ENCODE results near the gene PLCB1.

Gene PLCB1

GRCh38 chr20:8394308-8394945 is 262.4 kb downstream of the PLCB1 start:
- H3K4ac ChIP-seq (ENCODE audit: low read length): no peak overlapping the region
- WGBS, 2 donors (ENCODE audit: extremely low coverage in 2 of 2, insufficient read length in 2 of 2, insufficient replicate concordance in 1 of 2): no CpG with 5 or more reads among the region's 2 CpGs

GRCh38 chr20:8395956-8396355 is 263.9 kb downstream of the PLCB1 start:
- H3K27me3 ChIP-seq (ENCODE audit: control insufficient read depth in 3 of 3, insufficient read depth in 3 of 3, low read depth in 1 of 3, low read length in 3 of 3): no peaks in the 10 kb centered on the region
- H3K4me3 ChIP-seq (ENCODE audit: low read length in 2 of 2): no peak overlapping the region
- no peak overlapping the region for H4K8ac ChIP-seq (ENCODE audit: low read depth, low read length)
- H4K91ac ChIP-seq (ENCODE audit: low read depth, low read length, poor library complexity): no peak overlapping the region
- no peak overlapping the region for H3K9ac ChIP-seq (ENCODE audit: low read depth, low read length, poor library complexity)
- no peak overlapping the region for H3K4ac ChIP-seq (ENCODE audit: low read length)
- H2AK5ac ChIP-seq (ENCODE audit: low read depth, low read length): no peak overlapping the region
- H2AFZ ChIP-seq (ENCODE audit: low read length): no peak overlapping the region
- no peak overlapping the region for H2BK120ac ChIP-seq (ENCODE audit: low read depth, low read length)
- H3K36me3 ChIP-seq (replicated peaks in 1 of 2; ENCODE audit: control insufficient read depth in 2 of 2, insufficient read depth in 2 of 2, low read length in 2 of 2): no peaks in the 10 kb centered on the region
- H2BK12ac ChIP-seq (ENCODE audit: low read length): no peak overlapping the region
- no peaks in the 10 kb centered on the region for H3K4me1 ChIP-seq (ENCODE audit: control insufficient read depth in 2 of 2, insufficient read depth in 1 of 2, low read depth in 1 of 2, low read length in 2 of 2)
- no peaks in the 10 kb centered on the region for H3K79me1 ChIP-seq (ENCODE audit: low read depth, low read length)
- H3K23ac ChIP-seq (ENCODE audit: low read depth, low read length, poor library complexity): no peak overlapping the region
- no CpG with 5 or more reads among the region's 2 CpGs for WGBS, 2 donors (ENCODE audit: extremely low coverage in 2 of 2, insufficient read length in 2 of 2, insufficient replicate concordance in 1 of 2)
- no peak for DNase-seq (ENCODE audit: low spot score)
- H3K27ac ChIP-seq (replicated peaks; ENCODE audit: low read length): no peak overlapping the region
- no peak overlapping the region for H3K14ac ChIP-seq (ENCODE audit: low read length)
- no peak overlapping the region for H2BK5ac ChIP-seq (ENCODE audit: low read length)
- no peak overlapping the region for H2BK15ac ChIP-seq (ENCODE audit: low read length)
- no peaks in the 10 kb centered on the region for H3K9me3 ChIP-seq (replicated peaks in 1 of 2; ENCODE audit: control insufficient read depth in 2 of 2, insufficient read depth in 1 of 2, low read depth in 1 of 2, low read length in 2 of 2)
- H3K4me2 ChIP-seq (ENCODE audit: insufficient read depth, low read length, poor library complexity, severe bottlenecking): no peak overlapping the region
- H3K18ac ChIP-seq (ENCODE audit: low read length): no peak overlapping the region

More at GRCh38 chr20:8394308-8394945, 262.4 kb downstream of the PLCB1 start:
- no peak overlapping the region for H2BK12ac ChIP-seq (ENCODE audit: low read length)
- H3K36me3 ChIP-seq (replicated peaks in 1 of 2; ENCODE audit: control insufficient read depth in 2 of 2, insufficient read depth in 2 of 2, low read length in 2 of 2): no peaks in the 10 kb centered on the region
- H4K8ac ChIP-seq (ENCODE audit: low read depth, low read length): no peak overlapping the region
- no peak overlapping the region for H2BK5ac ChIP-seq (ENCODE audit: low read length)
- no peak overlapping the region for H3K23ac ChIP-seq (ENCODE audit: low read depth, low read length, poor library complexity)
- peaks cover 0 to 1% of the 10 kb centered on the region in 2 donors for H3K4me1 ChIP-seq (ENCODE audit: control insufficient read depth in 2 of 2, insufficient read depth in 1 of 2, low read depth in 1 of 2, low read length in 2 of 2)
- H2AK5ac ChIP-seq (ENCODE audit: low read depth, low read length): no peak overlapping the region
- no peak overlapping the region for H3K4me3 ChIP-seq (ENCODE audit: low read length in 2 of 2)
- no peaks in the 10 kb centered on the region for H3K9me3 ChIP-seq (replicated peaks in 1 of 2; ENCODE audit: control insufficient read depth in 2 of 2, insufficient read depth in 1 of 2, low read depth in 1 of 2, low read length in 2 of 2)
- no peak overlapping the region for H3K9ac ChIP-seq (ENCODE audit: low read depth, low read length, poor library complexity)
- no peak for DNase-seq (ENCODE audit: low spot score)
- no peak overlapping the region for H2BK15ac ChIP-seq (ENCODE audit: low read length)
- H3K79me1 ChIP-seq (ENCODE audit: low read depth, low read length): no peaks in the 10 kb centered on the region
- no peak overlapping the region for H3K27ac ChIP-seq (replicated peaks; ENCODE audit: low read length)
- no peak overlapping the region for H3K4me2 ChIP-seq (ENCODE audit: insufficient read depth, low read length, poor library complexity, severe bottlenecking)
- H2BK120ac ChIP-seq (ENCODE audit: low read depth, low read length): no peak overlapping the region
- H4K91ac ChIP-seq (ENCODE audit: low read depth, low read length, poor library complexity): no peak overlapping the region
- H3K27me3 ChIP-seq (ENCODE audit: control insufficient read depth in 3 of 3, insufficient read depth in 3 of 3, low read depth in 1 of 3, low read length in 3 of 3): no peaks in the 10 kb centered on the region
- H3K18ac ChIP-seq (ENCODE audit: low read length): no peak overlapping the region
- H2AFZ ChIP-seq (ENCODE audit: low read length): no peak overlapping the region
- no peak overlapping the region for H3K14ac ChIP-seq (ENCODE audit: low read length)

GRCh38 chr20:8398263-8399051 is 266.4 kb downstream of the PLCB1 start:
- no peak overlapping the region for H3K4me2 ChIP-seq (ENCODE audit: insufficient read depth, low read length, poor library complexity, severe bottlenecking)
- H2BK5ac ChIP-seq (ENCODE audit: low read length): no peak overlapping the region

GRCh38 chr20:8399947-8400346 is 267.9 kb downstream of the PLCB1 start:
- Histone ChIP-seq H3K4me2 (ENCODE audit: insufficient read depth, low read length, poor library complexity, severe bottlenecking) (no peak overlapping the region), H2BK5ac (ENCODE audit: low read length) (no peak overlapping the region), H2BK12ac (ENCODE audit: low read length) (no peak overlapping the region), H2BK15ac (ENCODE audit: low read length) (no peak overlapping the region), H3K23ac (ENCODE audit: low read depth, low read length, poor library complexity) (no peak overlapping the region), H3K9me3 (replicated peaks in 1 of 2; ENCODE audit: control insufficient read depth in 2 of 2, insufficient read depth in 1 of 2, low read depth in 1 of 2, low read length in 2 of 2) (no peaks in the 10 kb centered on the region), H4K8ac (ENCODE audit: low read depth, low read length) (no peak overlapping the region), H3K4ac (ENCODE audit: low read length) (no peak overlapping the region), H3K18ac (ENCODE audit: low read length) (no peak overlapping the region), H2AK5ac (ENCODE audit: low read depth, low read length) (no peak overlapping the region), H3K79me1 (ENCODE audit: low read depth, low read length) (no peaks in the 10 kb centered on the region), H3K27me3 (ENCODE audit: control insufficient read depth in 3 of 3, insufficient read depth in 3 of 3, low read depth in 1 of 3, low read length in 3 of 3) (no peaks in the 10 kb centered on the region), H2BK120ac (ENCODE audit: low read depth, low read length) (no peak overlapping the region), H3K4me3 (ENCODE audit: low read length in 2 of 2) (no peak overlapping the region), H3K4me1 (ENCODE audit: control insufficient read depth in 2 of 2, insufficient read depth in 1 of 2, low read depth in 1 of 2, low read length in 2 of 2) (no peaks in the 10 kb centered on the region), H3K14ac (ENCODE audit: low read length) (no peak overlapping the region), H2AFZ (ENCODE audit: low read length) (no peak overlapping the region), H3K36me3 (replicated peaks in 1 of 2; ENCODE audit: control insufficient read depth in 2 of 2, insufficient read depth in 2 of 2, low read length in 2 of 2) (no peaks in the 10 kb centered on the region), H3K27ac (replicated peaks; ENCODE audit: low read length) (no peak overlapping the region), H3K9ac (ENCODE audit: low read depth, low read length, poor library complexity) (no peak overlapping the region), H4K91ac (ENCODE audit: low read depth, low read length, poor library complexity) (no peak overlapping the region)
- no peak for DNase-seq (ENCODE audit: low spot score)

More at GRCh38 chr20:8398263-8399051, 266.4 kb downstream of the PLCB1 start:
- DNase-seq (ENCODE audit: low spot score): no peak
- Histone ChIP-seq H3K9ac (ENCODE audit: low read depth, low read length, poor library complexity) (no peak overlapping the region), H2BK12ac (ENCODE audit: low read length) (no peak overlapping the region), H4K91ac (ENCODE audit: low read depth, low read length, poor library complexity) (no peak overlapping the region), H3K23ac (ENCODE audit: low read depth, low read length, poor library complexity) (no peak overlapping the region), H3K4me1 (ENCODE audit: control insufficient read depth in 2 of 2, insufficient read depth in 1 of 2, low read depth in 1 of 2, low read length in 2 of 2) (no peaks in the 10 kb centered on the region), H3K36me3 (replicated peaks in 1 of 2; ENCODE audit: control insufficient read depth in 2 of 2, insufficient read depth in 2 of 2, low read length in 2 of 2) (no peaks in the 10 kb centered on the region), H2AFZ (ENCODE audit: low read length) (no peak overlapping the region), H2BK120ac (ENCODE audit: low read depth, low read length) (no peak overlapping the region), H3K9me3 (replicated peaks in 1 of 2; ENCODE audit: control insufficient read depth in 2 of 2, insufficient read depth in 1 of 2, low read depth in 1 of 2, low read length in 2 of 2) (no peaks in the 10 kb centered on the region), H3K79me1 (ENCODE audit: low read depth, low read length) (no peaks in the 10 kb centered on the region), H3K27ac (replicated peaks; ENCODE audit: low read length) (no peak overlapping the region), H3K18ac (ENCODE audit: low read length) (no peak overlapping the region), H2AK5ac (ENCODE audit: low read depth, low read length) (no peak overlapping the region), H3K4ac (ENCODE audit: low read length) (no peak overlapping the region), H2BK15ac (ENCODE audit: low read length) (no peak overlapping the region), H3K27me3 (ENCODE audit: control insufficient read depth in 3 of 3, insufficient read depth in 3 of 3, low read depth in 1 of 3, low read length in 3 of 3) (no peaks in the 10 kb centered on the region), H3K4me3 (ENCODE audit: low read length in 2 of 2) (no peak overlapping the region), H3K14ac (ENCODE audit: low read length) (no peak overlapping the region), H4K8ac (ENCODE audit: low read depth, low read length) (no peak overlapping the region)
- whole genome bisulfite sequencing, 2 donors (ENCODE audit: extremely low coverage in 2 of 2, insufficient read length in 2 of 2, insufficient replicate concordance in 1 of 2): no CpG with 5 or more reads among the region's 6 CpGs

Measured in neuronal stem cell (in vitro differentiated cells).